Measurements from ENCODE around the gene RIBC2. TPM values are rescaled to one million over a fixed set of nuclear protein-coding genes. Genes with fewer than 3 reads are reported as not detected.
A peak's percentile ranks its signal among the peaks of the same experiment; 100 is the strongest.

Gene RIBC2
- total and polyA plus RNA-seq, 9 of the 15 experiments (the other 6 are each of a cell fraction or from before 2014, with no cell fraction given): not detected

DNA sequence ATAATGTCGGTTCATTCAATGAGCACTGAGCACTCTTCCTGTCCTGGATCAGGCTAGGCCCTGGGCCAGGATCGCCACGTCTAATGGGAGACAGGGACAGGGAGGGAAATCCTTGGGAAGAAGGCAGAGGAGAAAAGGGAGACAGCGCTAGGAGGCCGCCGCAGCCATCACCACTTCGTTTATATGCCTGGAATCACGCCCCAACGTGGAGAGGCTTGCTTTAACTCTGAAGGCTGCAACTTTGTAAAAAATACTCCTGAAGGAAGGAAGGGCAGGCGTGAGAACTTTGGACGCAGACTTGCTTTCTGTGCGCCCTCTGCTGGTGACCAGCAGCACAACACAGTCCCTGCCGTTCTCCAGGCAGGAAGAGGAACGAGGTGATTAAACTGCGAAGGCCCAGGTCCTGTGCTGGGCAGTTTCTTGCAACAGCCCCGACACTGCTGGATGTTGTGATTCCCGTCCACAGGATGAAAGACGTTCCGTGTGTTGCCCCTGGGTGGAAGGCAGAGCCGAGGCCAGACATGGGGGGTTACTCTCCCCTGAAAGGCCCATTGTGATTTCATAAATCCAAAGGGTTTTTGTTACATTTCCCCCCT lies 22.1 kb downstream of the RIBC2 start (continued):
- TF ChIP-seq, protein P1, sequence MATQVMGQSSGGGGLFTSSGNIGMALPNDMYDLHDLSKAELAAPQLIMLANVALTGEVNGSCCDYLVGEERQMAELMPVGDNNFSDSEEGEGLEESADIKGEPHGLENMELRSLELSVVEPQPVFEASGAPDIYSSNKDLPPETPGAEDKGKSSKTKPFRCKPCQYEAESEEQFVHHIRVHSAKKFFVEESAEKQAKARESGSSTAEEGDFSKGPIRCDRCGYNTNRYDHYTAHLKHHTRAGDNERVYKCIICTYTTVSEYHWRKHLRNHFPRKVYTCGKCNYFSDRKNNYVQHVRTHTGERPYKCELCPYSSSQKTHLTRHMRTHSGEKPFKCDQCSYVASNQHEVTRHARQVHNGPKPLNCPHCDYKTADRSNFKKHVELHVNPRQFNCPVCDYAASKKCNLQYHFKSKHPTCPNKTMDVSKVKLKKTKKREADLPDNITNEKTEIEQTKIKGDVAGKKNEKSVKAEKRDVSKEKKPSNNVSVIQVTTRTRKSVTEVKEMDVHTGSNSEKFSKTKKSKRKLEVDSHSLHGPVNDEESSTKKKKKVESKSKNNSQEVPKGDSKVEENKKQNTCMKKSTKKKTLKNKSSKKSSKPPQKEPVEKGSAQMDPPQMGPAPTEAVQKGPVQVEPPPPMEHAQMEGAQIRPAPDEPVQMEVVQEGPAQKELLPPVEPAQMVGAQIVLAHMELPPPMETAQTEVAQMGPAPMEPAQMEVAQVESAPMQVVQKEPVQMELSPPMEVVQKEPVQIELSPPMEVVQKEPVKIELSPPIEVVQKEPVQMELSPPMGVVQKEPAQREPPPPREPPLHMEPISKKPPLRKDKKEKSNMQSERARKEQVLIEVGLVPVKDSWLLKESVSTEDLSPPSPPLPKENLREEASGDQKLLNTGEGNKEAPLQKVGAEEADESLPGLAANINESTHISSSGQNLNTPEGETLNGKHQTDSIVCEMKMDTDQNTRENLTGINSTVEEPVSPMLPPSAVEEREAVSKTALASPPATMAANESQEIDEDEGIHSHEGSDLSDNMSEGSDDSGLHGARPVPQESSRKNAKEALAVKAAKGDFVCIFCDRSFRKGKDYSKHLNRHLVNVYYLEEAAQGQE (IDR thresholded peaks at IDR 0.05; ENCODE audit: borderline replicate concordance): peak; percentile 81
- TF ChIP-seq, protein P1 (CRISPR knock-in tag; IDR thresholded peaks at IDR 0.05; ENCODE audit: low read depth): no peak
- peak; percentile 12; the same call in 1 of the 2 replicates for TF ChIP-seq CREM (IDR thresholded peaks at IDR 0.05; ENCODE audit: low read depth)
- peak; percentile 67 for TF ChIP-seq STAG1 (CRISPR knock-in tag; IDR thresholded peaks at IDR 0.05; ENCODE audit: borderline replicate concordance)
- TF ChIP-seq ZNF436 (CRISPR knock-in tag; IDR thresholded peaks at IDR 0.05): no peak
- TF ChIP-seq NFE2L1 (tag; IDR thresholded peaks at IDR 0.05; ENCODE audit: borderline replicate concordance, low read depth): no peak
- TF ChIP-seq ELF4 (CRISPR knock-in tag; IDR thresholded peaks at IDR 0.05): no peak
- TF ChIP-seq, protein P2, sequence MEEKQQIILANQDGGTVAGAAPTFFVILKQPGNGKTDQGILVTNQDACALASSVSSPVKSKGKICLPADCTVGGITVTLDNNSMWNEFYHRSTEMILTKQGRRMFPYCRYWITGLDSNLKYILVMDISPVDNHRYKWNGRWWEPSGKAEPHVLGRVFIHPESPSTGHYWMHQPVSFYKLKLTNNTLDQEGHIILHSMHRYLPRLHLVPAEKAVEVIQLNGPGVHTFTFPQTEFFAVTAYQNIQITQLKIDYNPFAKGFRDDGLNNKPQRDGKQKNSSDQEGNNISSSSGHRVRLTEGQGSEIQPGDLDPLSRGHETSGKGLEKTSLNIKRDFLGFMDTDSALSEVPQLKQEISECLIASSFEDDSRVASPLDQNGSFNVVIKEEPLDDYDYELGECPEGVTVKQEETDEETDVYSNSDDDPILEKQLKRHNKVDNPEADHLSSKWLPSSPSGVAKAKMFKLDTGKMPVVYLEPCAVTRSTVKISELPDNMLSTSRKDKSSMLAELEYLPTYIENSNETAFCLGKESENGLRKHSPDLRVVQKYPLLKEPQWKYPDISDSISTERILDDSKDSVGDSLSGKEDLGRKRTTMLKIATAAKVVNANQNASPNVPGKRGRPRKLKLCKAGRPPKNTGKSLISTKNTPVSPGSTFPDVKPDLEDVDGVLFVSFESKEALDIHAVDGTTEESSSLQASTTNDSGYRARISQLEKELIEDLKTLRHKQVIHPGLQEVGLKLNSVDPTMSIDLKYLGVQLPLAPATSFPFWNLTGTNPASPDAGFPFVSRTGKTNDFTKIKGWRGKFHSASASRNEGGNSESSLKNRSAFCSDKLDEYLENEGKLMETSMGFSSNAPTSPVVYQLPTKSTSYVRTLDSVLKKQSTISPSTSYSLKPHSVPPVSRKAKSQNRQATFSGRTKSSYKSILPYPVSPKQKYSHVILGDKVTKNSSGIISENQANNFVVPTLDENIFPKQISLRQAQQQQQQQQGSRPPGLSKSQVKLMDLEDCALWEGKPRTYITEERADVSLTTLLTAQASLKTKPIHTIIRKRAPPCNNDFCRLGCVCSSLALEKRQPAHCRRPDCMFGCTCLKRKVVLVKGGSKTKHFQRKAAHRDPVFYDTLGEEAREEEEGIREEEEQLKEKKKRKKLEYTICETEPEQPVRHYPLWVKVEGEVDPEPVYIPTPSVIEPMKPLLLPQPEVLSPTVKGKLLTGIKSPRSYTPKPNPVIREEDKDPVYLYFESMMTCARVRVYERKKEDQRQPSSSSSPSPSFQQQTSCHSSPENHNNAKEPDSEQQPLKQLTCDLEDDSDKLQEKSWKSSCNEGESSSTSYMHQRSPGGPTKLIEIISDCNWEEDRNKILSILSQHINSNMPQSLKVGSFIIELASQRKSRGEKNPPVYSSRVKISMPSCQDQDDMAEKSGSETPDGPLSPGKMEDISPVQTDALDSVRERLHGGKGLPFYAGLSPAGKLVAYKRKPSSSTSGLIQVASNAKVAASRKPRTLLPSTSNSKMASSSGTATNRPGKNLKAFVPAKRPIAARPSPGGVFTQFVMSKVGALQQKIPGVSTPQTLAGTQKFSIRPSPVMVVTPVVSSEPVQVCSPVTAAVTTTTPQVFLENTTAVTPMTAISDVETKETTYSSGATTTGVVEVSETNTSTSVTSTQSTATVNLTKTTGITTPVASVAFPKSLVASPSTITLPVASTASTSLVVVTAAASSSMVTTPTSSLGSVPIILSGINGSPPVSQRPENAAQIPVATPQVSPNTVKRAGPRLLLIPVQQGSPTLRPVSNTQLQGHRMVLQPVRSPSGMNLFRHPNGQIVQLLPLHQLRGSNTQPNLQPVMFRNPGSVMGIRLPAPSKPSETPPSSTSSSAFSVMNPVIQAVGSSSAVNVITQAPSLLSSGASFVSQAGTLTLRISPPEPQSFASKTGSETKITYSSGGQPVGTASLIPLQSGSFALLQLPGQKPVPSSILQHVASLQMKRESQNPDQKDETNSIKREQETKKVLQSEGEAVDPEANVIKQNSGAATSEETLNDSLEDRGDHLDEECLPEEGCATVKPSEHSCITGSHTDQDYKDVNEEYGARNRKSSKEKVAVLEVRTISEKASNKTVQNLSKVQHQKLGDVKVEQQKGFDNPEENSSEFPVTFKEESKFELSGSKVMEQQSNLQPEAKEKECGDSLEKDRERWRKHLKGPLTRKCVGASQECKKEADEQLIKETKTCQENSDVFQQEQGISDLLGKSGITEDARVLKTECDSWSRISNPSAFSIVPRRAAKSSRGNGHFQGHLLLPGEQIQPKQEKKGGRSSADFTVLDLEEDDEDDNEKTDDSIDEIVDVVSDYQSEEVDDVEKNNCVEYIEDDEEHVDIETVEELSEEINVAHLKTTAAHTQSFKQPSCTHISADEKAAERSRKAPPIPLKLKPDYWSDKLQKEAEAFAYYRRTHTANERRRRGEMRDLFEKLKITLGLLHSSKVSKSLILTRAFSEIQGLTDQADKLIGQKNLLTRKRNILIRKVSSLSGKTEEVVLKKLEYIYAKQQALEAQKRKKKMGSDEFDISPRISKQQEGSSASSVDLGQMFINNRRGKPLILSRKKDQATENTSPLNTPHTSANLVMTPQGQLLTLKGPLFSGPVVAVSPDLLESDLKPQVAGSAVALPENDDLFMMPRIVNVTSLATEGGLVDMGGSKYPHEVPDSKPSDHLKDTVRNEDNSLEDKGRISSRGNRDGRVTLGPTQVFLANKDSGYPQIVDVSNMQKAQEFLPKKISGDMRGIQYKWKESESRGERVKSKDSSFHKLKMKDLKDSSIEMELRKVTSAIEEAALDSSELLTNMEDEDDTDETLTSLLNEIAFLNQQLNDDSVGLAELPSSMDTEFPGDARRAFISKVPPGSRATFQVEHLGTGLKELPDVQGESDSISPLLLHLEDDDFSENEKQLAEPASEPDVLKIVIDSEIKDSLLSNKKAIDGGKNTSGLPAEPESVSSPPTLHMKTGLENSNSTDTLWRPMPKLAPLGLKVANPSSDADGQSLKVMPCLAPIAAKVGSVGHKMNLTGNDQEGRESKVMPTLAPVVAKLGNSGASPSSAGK (IDR thresholded peaks at IDR 0.05): 0 out of 2 replicates have a peak, but pooled peaks have one; percentile 10
